HepG2 (cell line): ENCODE data around the gene PHB1. TPM values are rescaled to one million over a fixed set of nuclear protein-coding genes. Genes with fewer than 3 reads are reported as not detected.

Experiments
- ATAC-seq: fragments of 200-7000 bp; cut with Tn5 transposase; 3 replicates; pipeline ENCODE4 v1.9.1; 2020; ENCODE audit warnings: mild to moderate bottlenecking, moderate library complexity
- BruUV-seq: library from RNA; stranded (reverse); fragments of 400-500 nt; replicated peaks from 2 replicates; lab custom pipeline; 2021; lab: Mats Ljungman, UMichigan
- CTCF ChIA-PET: fragments of 300-600 bp; formaldehyde crosslinking; extraction: SDS; loops from one replicate; lab custom pipeline; 2021; ENCODE audit warnings: low total read pairs, inconsistent platforms, low intra/inter-chr PET ratio; lab: Yijun Ruan, JAX
- POLR2A ChIA-PET: fragments of 350-600 bp; sonication (Branson Sonifier 250); formaldehyde crosslinking; loops from one replicate; lab custom pipeline; 2020; ENCODE audit warnings: antibody characterized with exemption, inconsistent platforms; lab: Yijun Ruan, JAX
- DNase-seq: peaks from one replicate; pipeline ENCODE4 v3.0.0-alpha.2; 2015; ENCODE audit warnings: low spot score
- FAIRE-seq: peaks from 3 replicates; lab custom pipeline; 2011; peaks lifted over from hg19 to GRCh38; lab: Jason Lieb, UNC
- H2AFZ ChIP-seq: one replicate; pipeline ENCODE4 v1.6.1; 2011; ENCODE audit warnings: low read length, inconsistent platforms
- H3K27ac ChIP-seq: fragments of 300-600 bp; 3 replicates; pipeline ENCODE4 v1.8.0; 2011; ENCODE audit warnings: mixed run types, mild to moderate bottlenecking, mixed read lengths, low read length, inconsistent platforms; ENCODE audit not compliant: insufficient read depth; ENCODE audit errors: extremely low read length
- H3K27me3 ChIP-seq, 2 experiments: fragments of 200-600 bp in 1 of 2; 2 replicates in 1 of 2; 3 replicates in 1 of 2; pipeline versions ENCODE4 v1.6.0 to v1.8.0; 2011; ENCODE audit warnings: low read length in 2 of 2, mild to moderate bottlenecking in 2 of 2, moderate library complexity in 2 of 2, inconsistent platforms in 1 of 2; ENCODE audit not compliant: insufficient read depth in 2 of 2, control insufficient read depth in 1 of 2
- H3K36me3 ChIP-seq, 2 experiments: fragments of 200-600 bp in 1 of 2; replicated peaks in 1 of 2; 2 replicates in 1 of 2; 3 replicates in 1 of 2; pipeline versions ENCODE4 v1.5.1 to v1.8.0; 2011; ENCODE audit warnings: low read length in 2 of 2, inconsistent platforms in 1 of 2; ENCODE audit not compliant: insufficient read depth in 2 of 2, control insufficient read depth in 1 of 2
- H3K4me1 ChIP-seq: 2 replicates; pipeline ENCODE4 v1.5.1; 2012; ENCODE audit warnings: low read length, inconsistent platforms; ENCODE audit not compliant: insufficient read depth
- H3K4me2 ChIP-seq: 2 replicates; pipeline ENCODE4 v1.6.0; 2011; ENCODE audit warnings: low read depth, low read length, inconsistent platforms
- H3K4me3 ChIP-seq, 3 experiments: fragments of 200-600 bp in 1 of 3; sonication (generic), shearing (Covaris generic) in 1 of 3; replicated peaks in 1 of 3; 2 replicates each; pipeline ENCODE4 v1.5.1; 2011 to 2016; ENCODE audit warnings: low read length in 3 of 3, inconsistent platforms in 2 of 3, low read depth in 2 of 3, mild to moderate bottlenecking in 2 of 3, control low read depth in 1 of 3, mixed read lengths in 1 of 3; ENCODE audit not compliant: insufficient read depth in 1 of 3
- H3K79me2 ChIP-seq: one replicate; pipeline ENCODE4 v1.6.1; 2011; ENCODE audit warnings: low read length, inconsistent platforms; ENCODE audit not compliant: insufficient read depth
- H3K9ac ChIP-seq: 2 replicates; pipeline ENCODE4 v1.6.0; 2011; ENCODE audit warnings: mild to moderate bottlenecking, low read depth, low read length, inconsistent platforms; ENCODE audit not compliant: insufficient read depth
- H3K9me3 ChIP-seq: 2 replicates; pipeline ENCODE4 v1.5.1; 2012; ENCODE audit warnings: mild to moderate bottlenecking, low read length
- H4K20me1 ChIP-seq: 2 replicates; pipeline ENCODE4 v1.6.0; 2011; ENCODE audit warnings: inconsistent platforms, mild to moderate bottlenecking, low read length, moderate library complexity; ENCODE audit not compliant: insufficient read depth
- ARNTL ChIP-seq: sonication (generic); formaldehyde crosslinking; IDR thresholded peaks from 2 replicates; pipeline ENCODE4 v1.4.0; 2020; ENCODE audit warnings: mild to moderate bottlenecking, missing genetic modification reagents
- CENPX ChIP-seq: sonication (generic); formaldehyde crosslinking; IDR thresholded peaks from 2 replicates; pipeline ENCODE4 v1.9.0; 2021; ENCODE audit warnings: mild to moderate bottlenecking, missing genetic modification reagents, moderate library complexity
- DBP ChIP-seq: sonication (generic); formaldehyde crosslinking; IDR thresholded peaks from 2 replicates; pipeline ENCODE4 v1.4.0; 2020; ENCODE audit warnings: missing genetic modification reagents; ENCODE audit errors: not compliant biosample characterization
- ELF1 ChIP-seq: sonication (generic); formaldehyde crosslinking; IDR thresholded peaks from 2 replicates; pipeline ENCODE4 v1.4.0; 2020; ENCODE audit warnings: missing genetic modification reagents
- FOXA3 ChIP-seq: IDR thresholded peaks from 2 replicates; pipeline ENCODE4 v1.6.1; 2016; ENCODE audit warnings: missing genetic modification reagents, missing compliant biosample characterization
- MNT ChIP-seq: fragments of 450-650 bp; IDR thresholded peaks from 2 replicates; pipeline ENCODE4 v1.6.1; 2016
- MTA1 ChIP-seq: sonication (generic); formaldehyde crosslinking; IDR thresholded peaks from 2 replicates; pipeline ENCODE4 v1.4.0; 2020; ENCODE audit warnings: missing genetic modification reagents, mild to moderate bottlenecking, borderline replicate concordance
- MXI1 ChIP-seq: IDR thresholded peaks from 3 replicates; pipeline ENCODE4 v1.6.1; 2012; ENCODE audit warnings: low read depth, low read length, inconsistent platforms, borderline replicate concordance
- REPIN1 ChIP-seq: sonication (generic); formaldehyde crosslinking; IDR thresholded peaks from 2 replicates; pipeline ENCODE4 v1.8.0; 2022; ENCODE audit warnings: missing genetic modification reagents, low read depth, mild to moderate bottlenecking, borderline replicate concordance
- RFXAP ChIP-seq: sonication (generic); formaldehyde crosslinking; IDR thresholded peaks from 2 replicates; pipeline ENCODE4 v1.4.0; 2020; ENCODE audit warnings: missing genetic modification reagents, borderline replicate concordance
- SMYD3 ChIP-seq: sonication (generic); formaldehyde crosslinking; IDR thresholded peaks from 2 replicates; pipeline ENCODE4 v1.8.1; 2023; ENCODE audit warnings: mild to moderate bottlenecking, missing genetic modification reagents
- SOX6 ChIP-seq, 2 experiments: fragments of 450-650 bp in 1 of 2; sonication (generic) in 1 of 2; formaldehyde crosslinking in 1 of 2; IDR thresholded peaks; 2 replicates each; pipeline versions ENCODE4 v1.4.0 to v1.6.1; 2017 to 2020; ENCODE audit warnings: antibody characterized with exemption in 1 of 2, mild to moderate bottlenecking in 1 of 2, missing genetic modification reagents in 1 of 2
- SRSF1 ChIP-seq: fragments of 200-400 bp; formaldehyde crosslinking; optimal IDR thresholded peaks from 2 replicates; pipeline ENCODE3; 2017; ENCODE audit warnings: mild to moderate bottlenecking, low read depth, low read length, moderate library complexity
- ZBTB2 ChIP-seq: sonication (generic); formaldehyde crosslinking; IDR thresholded peaks from 2 replicates; pipeline ENCODE4 v1.8.0; 2022; ENCODE audit warnings: low read depth, missing genetic modification reagents
- ZNF441 ChIP-seq: sonication (generic); formaldehyde crosslinking; IDR thresholded peaks from 2 replicates; pipeline ENCODE4 v1.7.0; 2021; ENCODE audit warnings: missing genetic modification reagents, borderline replicate concordance
- ZNF446 ChIP-seq: sonication (generic); formaldehyde crosslinking; IDR thresholded peaks from 2 replicates; pipeline ENCODE4 v1.5.0; 2020; ENCODE audit warnings: mild to moderate bottlenecking, missing genetic modification reagents
- ZNF615 ChIP-seq: sonication (generic); formaldehyde crosslinking; IDR thresholded peaks from 2 replicates; pipeline ENCODE4 v1.5.0; 2020; ENCODE audit warnings: mild to moderate bottlenecking, missing genetic modification reagents, borderline replicate concordance
- ZSCAN29 ChIP-seq: sonication (generic); formaldehyde crosslinking; conservative IDR thresholded peaks from 2 replicates; pipeline ENCODE4 v1.4.0; 2020; ENCODE audit warnings: mild to moderate bottlenecking, missing genetic modification reagents
- WGBS: methylation state at CpG from one replicate; pipeline ENCODE4 v1.1.6; 2017; ENCODE audit warnings: low lambda C conversion rate; 5-methylcytosine and 5-hydroxymethylcytosine counted together
- in situ Hi-C: cut with HindIII; loops from 2 replicates; pipeline ENCODE4 v1.10.0; 2017; ENCODE audit warnings: low pct_unique_long_range_greater_than_20kb; ENCODE audit not compliant: extremely low pct_ligation_motif_present
- intact Hi-C: fragments of 100-400 bp; cut with micrococcal nuclease; formaldehyde crosslinking; loops from one replicate; pipeline ENCODE4 v1.10.0; 2022; ENCODE audit not compliant: unreplicated experiment
- polyA plus RNA-seq, 8 experiments: library from polyadenylated mRNA; depleted of rRNA in 3 of 8; stranded (reverse) in 7 of 8; unstranded in 1 of 8; fragments of >200 nt; fragmentation: Illumina TruSeq in 4 of 8; extraction: Trizol in 4 of 8; gene quantifications; 2 replicates each; pipeline versions ENCODE4 v1.2.1 to v1.2.3, GENCODE V29; 2011 to 2016; ENCODE audit warnings: low read depth in 4 of 8, missing spikeins in 1 of 8, mixed read lengths in 1 of 8; ENCODE audit not compliant: insufficient read depth in 1 of 8
- total RNA-seq, 5 experiments: library from RNA; depleted of rRNA; stranded (reverse); fragments of >200 nt; fragmentation: Illumina TruSeq; extraction: Trizol; gene quantifications; 2 replicates each; pipeline ENCODE4 v1.2.3, GENCODE V29; 2016; ENCODE audit warnings: low read depth in 1 of 5

PHB1 gene
- total and polyA plus RNA-seq, 2 of the 13 experiments (the other 11 are each of a cell fraction or from before 2014, with no cell fraction given), result 515 to 688 TPM

GRCh38 chr17:49359990-49360795, 54.5 kb downstream of the PHB1 start:
- DNase-seq (no peak), FAIRE-seq (peak; percentile 4), ATAC-seq (no peak)
- no TSS peak for BruUV-seq
- Histone ChIP-seq H2AFZ (no peak overlapping the region), H3K4me3 (peak overlapping the region; percentile 96 to 99 (median 99)), H3K4me1 (peaks cover 43% of the 10 kb centered on the region), H3K27me3 (no peaks in the 10 kb centered on the region; a peak in 1 of 5 replicates), H3K79me2 (peaks cover 59% of the 10 kb centered on the region), H3K4me2 (peak overlapping the region; percentile 99), H3K36me3 (no peaks in the 10 kb centered on the region), H3K9me3 (no peaks in the 10 kb centered on the region), H3K27ac (peak overlapping the region; percentile 91), H4K20me1 (peaks cover 28% of the 10 kb centered on the region), H3K9ac (peak overlapping the region; percentile 97)
- 6% methylated on average over 8 of the region's 8 CpGs for WGBS
- intact Hi-C loops, result no loop called here
- CTCF ChIA-PET, result no interaction called here
- POLR2A ChIA-PET, result interaction anchor here (1.0 to 1.9 kb wide), 3 partner anchors 27 to 55 kb away, joined by 3 to 11 read pairs (median 4); partner anchors contain the start of gene PHB1
- in situ Hi-C loops, result no loop called here
- TF ChIP-seq MXI1, result peak; percentile 38; the same call in 1 of the 3 replicates
- peak; percentile 67 for TF ChIP-seq MNT
- no peak for TF ChIP-seq MTA1 (CRISPR knock-in tag)
- TF ChIP-seq CENPX (CRISPR knock-in tag), result no peak
- no peak for TF ChIP-seq ELF1
- TF ChIP-seq SRSF1, result no peak
- TF ChIP-seq DBP (CRISPR knock-in tag), result no peak
- TF ChIP-seq REPIN1 (CRISPR knock-in tag), result no peak
- TF ChIP-seq SMYD3 (CRISPR knock-in tag), result no peak
- no peak for TF ChIP-seq RFXAP (CRISPR knock-in tag)
- no peak for TF ChIP-seq ZBTB2 (CRISPR knock-in tag)
- 0 out of 2 replicates have a peak, but pooled peaks have one; percentile 33 for TF ChIP-seq FOXA3 (CRISPR knock-in tag)
- TF ChIP-seq ZNF446, result no peak
- TF ChIP-seq ZNF441 (CRISPR knock-in tag), result 0 out of 2 replicates have a peak, but pooled peaks have one; percentile 40
- TF ChIP-seq ZSCAN29 (CRISPR knock-in tag), result no peak
- TF ChIP-seq SOX6 (IDR thresholded peaks at IDR 0.05), result no peak
- peak; percentile 26; the same call in 1 of the 2 replicates for TF ChIP-seq SOX6 (CRISPR knock-in tag; IDR thresholded peaks at IDR 0.05)
- 0 out of 2 replicates have a peak, but pooled peaks have one; percentile 3 for TF ChIP-seq ZNF615
- no peak for TF ChIP-seq ARNTL (CRISPR knock-in tag)
